NCI-H128 (cell line): ENCODE measurements around the gene S100A5.
A peak's percentile ranks its signal among the peaks of the same experiment; 100 is the strongest.
"Not testable (repeated sequence)": the region's sequence is repeated elsewhere in the genome, so short reads cannot be mapped to it uniquely, and the experiment has no call there.

ENCODE experiments used
- DNase-seq: peaks from one replicate; lab custom pipeline; 2025; ENCODE audit not compliant: unreplicated experiment; lab: John Stamatoyannopoulos, UW

S100A5 gene

GRCh38 chr1:153567621-153568366, 27.1 kb upstream of the S100A5 start:
- DNase-seq = no peak

- no peak for DNase-seq
Observed at GRCh38 chr1:153566414-153567371, 26.0 kb upstream of the S100A5 start.

GRCh38 chr1:153565529-153566374, 25.0 kb upstream of the S100A5 start, which contains the start of gene S100A2:
Gene S100A2, minus strand, starts transcription at chr1:153565844. Its CDS starts 1,967 bp downstream, at chr1:153563877.
- DNase-seq = peak; percentile 47

GRCh38 chr1:153563991-153564390, 23.3 kb upstream of the S100A5 start:
- no peak for DNase-seq

GRCh38 chr1:153563483-153563901, 22.8 kb upstream of the S100A5 start:
- no peak for DNase-seq

- DNase-seq = not testable (repeated sequence)
Observed at GRCh38 chr1:153562021-153562420, 21.3 kb upstream of the S100A5 start.

GRCh38 chr1:153561466-153561985, 20.8 kb upstream of the S100A5 start:
- no peak for DNase-seq

- DNase-seq = no peak
Observed at GRCh38 chr1:153560771-153561465, 20.2 kb upstream of the S100A5 start.

GRCh38 chr1:153560241-153560640, 19.5 kb upstream of the S100A5 start:
- DNase-seq = no peak

- no peak for DNase-seq
Observed at GRCh38 chr1:153557877-153558276, 17.1 kb upstream of the S100A5 start.

- no peak for DNase-seq
Observed at GRCh38 chr1:153556348-153556747, 15.6 kb upstream of the S100A5 start.

GRCh38 chr1:153553830-153554541, 13.3 kb upstream of the S100A5 start:
- DNase-seq = no peak

- no peak for DNase-seq
Observed at GRCh38 chr1:153553096-153553495, 12.4 kb upstream of the S100A5 start.

- DNase-seq = no peak
Observed at GRCh38 chr1:153552335-153552734, 11.6 kb upstream of the S100A5 start.

GRCh38 chr1:153550827-153551500, 10.2 kb upstream of the S100A5 start:
- DNase-seq = no peak

- no peak for DNase-seq
Observed at GRCh38 chr1:153550398-153550758, 9.6 kb upstream of the S100A5 start.

- DNase-seq = no peak
Observed at GRCh38 chr1:153549741-153550397, 9.1 kb upstream of the S100A5 start.
